Liver (tissue), 9 donors: ENCODE results near the gene PTGIS. TPM values are rescaled to one million over a fixed set of nuclear protein-coding genes. Genes with fewer than 3 reads are reported as not detected.

Source experiments
- DNase-seq: peaks from one replicate; pipeline ENCODE4 v3.0.0-alpha.2; 2017; ENCODE audit warnings: low spot score
- H3K27ac ChIP-seq, 2 donors: one replicate each; pipeline ENCODE4 v1.7.0; 2013; ENCODE audit warnings: inconsistent platforms in 2 of 2, low read length in 2 of 2, control low read depth in 1 of 2, low read depth in 1 of 2, mild to moderate bottlenecking in 1 of 2
- H3K27me3 ChIP-seq, 4 donors: one replicate each; pipeline versions ENCODE4 v1.6.1 to v1.7.0; 2013; ENCODE audit warnings: low read length in 3 of 4, inconsistent platforms in 1 of 4, mild to moderate bottlenecking in 1 of 4, moderate library complexity in 1 of 4; ENCODE audit not compliant: control insufficient read depth in 4 of 4, insufficient read depth in 4 of 4
- H3K36me3 ChIP-seq, 4 donors: one replicate each; pipeline versions ENCODE4 v1.6.1 to v1.7.0; 2013; ENCODE audit warnings: low read length in 3 of 4, mild to moderate bottlenecking in 3 of 4, low read depth in 1 of 4, moderate library complexity in 1 of 4; ENCODE audit not compliant: control insufficient read depth in 4 of 4, insufficient read depth in 3 of 4
- H3K4me1 ChIP-seq, 4 donors: one replicate each; pipeline versions ENCODE4 v1.6.1 to v1.7.0; 2013; ENCODE audit warnings: low read length in 3 of 4, mild to moderate bottlenecking in 3 of 4, moderate library complexity in 1 of 4; ENCODE audit not compliant: control insufficient read depth in 4 of 4, insufficient read depth in 4 of 4
- H3K4me3 ChIP-seq, 3 donors: one replicate each; pipeline versions ENCODE4 v1.6.1 to v1.7.0; 2013; ENCODE audit warnings: low read length in 3 of 3, control low read depth in 1 of 3, low read depth in 1 of 3, mild to moderate bottlenecking in 1 of 3
- H3K9ac ChIP-seq, 2 donors: one replicate each; pipeline ENCODE4 v1.7.0; 2013; ENCODE audit warnings: low read length in 2 of 2, mild to moderate bottlenecking in 2 of 2, moderate library complexity in 2 of 2, control low read depth in 1 of 2, low read depth in 1 of 2
- H3K9me3 ChIP-seq, 4 donors: one replicate each; pipeline versions ENCODE4 v1.6.1 to v1.7.0; 2013; ENCODE audit warnings: low read length in 3 of 4; ENCODE audit not compliant: control insufficient read depth in 4 of 4
- CTCF ChIP-seq: fragments of 150-350 bp; IDR thresholded peaks from 2 replicates; pipeline ENCODE4 v1.5.1; 2017; ENCODE audit warnings: improper control_type of control experiment, low read depth, low read length; ENCODE audit not compliant: missing input control
- EGR1 ChIP-seq, 2 donors: IDR thresholded peaks; 2 replicates each; pipeline ENCODE4 v1.6.1; 2016 to 2018; ENCODE audit warnings: antibody characterized with exemption in 2 of 2, low read depth in 2 of 2
- HNF4A ChIP-seq, 2 donors: conservative IDR thresholded peaks; 2 replicates each; pipeline ENCODE4 v1.6.1; 2016; ENCODE audit warnings: antibody characterized with exemption in 2 of 2, mild to moderate bottlenecking in 2 of 2
- HNF4G ChIP-seq: IDR thresholded peaks from 2 replicates; pipeline ENCODE4 v1.6.1; 2016; ENCODE audit warnings: antibody characterized with exemption
- RAD21 ChIP-seq, 2 donors: IDR thresholded peaks; 2 replicates each; pipeline ENCODE4 v1.6.1; 2016; ENCODE audit warnings: antibody characterized with exemption in 2 of 2, mild to moderate bottlenecking in 2 of 2
- SP1 ChIP-seq: IDR thresholded peaks from 2 replicates; pipeline ENCODE4 v1.6.1; 2018; ENCODE audit warnings: antibody characterized with exemption, mild to moderate bottlenecking
- TAF1 ChIP-seq: conservative IDR thresholded peaks from 2 replicates; pipeline ENCODE4 v1.6.1; 2016; ENCODE audit warnings: antibody characterized with exemption, mild to moderate bottlenecking
- WGBS: extraction: QIAGEN DNeasy Blood & Tissue Kit; methylation state at CpG from one replicate; pipeline ENCODE4 v1.1.7; 2013; 5-methylcytosine and 5-hydroxymethylcytosine counted together
- polyA plus RNA-seq, 2 donors: library from polyadenylated mRNA; stranded (reverse) in 1 of 2; unstranded in 1 of 2; fragments of 200-250 nt in 1 of 2; fragments of >200 nt in 1 of 2; fragmentation: Nextera tagmentation in 1 of 2; extraction: Ambion mirVana in 1 of 2; gene quantifications; one replicate each; pipeline versions ENCODE4 v1.2.1 to v1.2.3, GENCODE V29; 2013 to 2015
- total RNA-seq, 2 donors: library from RNA; depleted of rRNA; stranded (reverse); fragments of >200 nt; gene quantifications; one replicate each; pipeline ENCODE4 v1.2.3, GENCODE V29; 2014
- TF ChIP-seq, protein P1 (sequence below): IDR thresholded peaks from 2 replicates; pipeline ENCODE4 v1.6.1; 2016; ENCODE audit warnings: antibody characterized with exemption
- donor health status: healthy.
- donor health status: healthy.
- donor health status: healthy.
- donor health status: healthy.
- donor health status: healthy.

Gene PTGIS
- total and polyA plus RNA-seq, 4 donors, result 2.2 to 6.3 (median 3.8) TPM

GRCh38 chr20:49503176-49503575, 64.8 kb downstream of the PTGIS start (continued):
- no peak for TF ChIP-seq CTCF
- no peak for TF ChIP-seq HNF4A (conservative IDR thresholded peaks at IDR 0.05)
- TF ChIP-seq HNF4G, result no peak
- TF ChIP-seq SP1, result no peak

DNA sequence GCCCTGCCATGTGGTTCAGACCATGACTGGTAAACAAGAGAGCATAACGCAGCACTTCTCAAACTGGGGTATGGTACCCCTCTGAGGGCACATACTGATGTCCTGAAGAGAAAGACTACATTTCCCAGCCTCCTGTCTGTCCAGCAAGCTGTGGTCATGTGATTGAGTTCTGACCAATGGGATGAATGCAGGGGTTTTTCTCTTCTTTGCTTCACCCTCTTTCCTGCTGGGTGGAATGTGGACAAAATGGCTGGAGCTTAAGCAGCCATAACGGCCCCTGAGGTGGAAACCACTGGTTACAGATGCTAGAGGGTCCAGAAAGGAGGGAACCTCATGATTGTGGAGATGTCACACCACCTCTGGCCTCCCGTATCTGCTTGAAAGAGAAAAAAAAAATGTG, 66.0 kb downstream of the PTGIS start:
- 74% methylated on average over 3 of the region's 3 CpGs for WGBS
- Histone ChIP-seq H3K4me1 (no peaks in the 10 kb centered on the region), H3K36me3 (no peaks in the 10 kb centered on the region), H3K4me3 (no peak overlapping the region), H3K27ac (no peak overlapping the region), H3K9ac (no peak overlapping the region), H3K27me3 (peaks cover 0 to 3% (median 0%) of the 10 kb centered on the region in 4 donors), H3K9me3 (no peaks in the 10 kb centered on the region)
- TF ChIP-seq TAF1 (no peak), EGR1 (IDR thresholded peaks at IDR 0.05; ENCODE audit: low read depth in 2 of 2) (no peak), SP1 (no peak)
- no peak for DNase-seq

DNA sequence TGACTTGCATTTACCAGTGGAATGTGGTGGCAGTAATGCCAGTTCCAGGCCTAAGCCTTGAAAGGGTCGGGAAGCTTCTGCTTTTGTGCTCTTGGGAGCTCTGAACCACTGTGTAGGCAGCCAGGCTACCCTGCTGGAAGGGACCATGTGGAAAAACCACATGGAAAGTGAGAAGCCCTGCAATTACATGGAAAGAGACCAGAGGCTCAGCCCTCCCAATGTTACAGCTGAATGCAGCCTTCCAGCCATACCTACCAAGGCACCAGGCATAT, 70.6 kb downstream of the PTGIS start:
- Histone ChIP-seq H3K36me3 (no peaks in the 10 kb centered on the region), H3K9ac (no peak overlapping the region), H3K9me3 (no peaks in the 10 kb centered on the region), H3K27me3 (no peaks in the 10 kb centered on the region), H3K27ac (no peak overlapping the region), H3K4me1 (no peaks in the 10 kb centered on the region), H3K4me3 (no peak overlapping the region)
- no peak for TF ChIP-seq CTCF
- TF ChIP-seq, protein P1, sequence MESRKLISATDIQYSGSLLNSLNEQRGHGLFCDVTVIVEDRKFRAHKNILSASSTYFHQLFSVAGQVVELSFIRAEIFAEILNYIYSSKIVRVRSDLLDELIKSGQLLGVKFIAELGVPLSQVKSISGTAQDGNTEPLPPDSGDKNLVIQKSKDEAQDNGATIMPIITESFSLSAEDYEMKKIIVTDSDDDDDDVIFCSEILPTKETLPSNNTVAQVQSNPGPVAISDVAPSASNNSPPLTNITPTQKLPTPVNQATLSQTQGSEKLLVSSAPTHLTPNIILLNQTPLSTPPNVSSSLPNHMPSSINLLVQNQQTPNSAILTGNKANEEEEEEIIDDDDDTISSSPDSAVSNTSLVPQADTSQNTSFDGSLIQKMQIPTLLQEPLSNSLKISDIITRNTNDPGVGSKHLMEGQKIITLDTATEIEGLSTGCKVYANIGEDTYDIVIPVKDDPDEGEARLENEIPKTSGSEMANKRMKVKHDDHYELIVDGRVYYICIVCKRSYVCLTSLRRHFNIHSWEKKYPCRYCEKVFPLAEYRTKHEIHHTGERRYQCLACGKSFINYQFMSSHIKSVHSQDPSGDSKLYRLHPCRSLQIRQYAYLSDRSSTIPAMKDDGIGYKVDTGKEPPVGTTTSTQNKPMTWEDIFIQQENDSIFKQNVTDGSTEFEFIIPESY, result no peak
- 65% methylated on average over 1 of the region's 1 CpG for WGBS
- no peak for DNase-seq

DNA sequence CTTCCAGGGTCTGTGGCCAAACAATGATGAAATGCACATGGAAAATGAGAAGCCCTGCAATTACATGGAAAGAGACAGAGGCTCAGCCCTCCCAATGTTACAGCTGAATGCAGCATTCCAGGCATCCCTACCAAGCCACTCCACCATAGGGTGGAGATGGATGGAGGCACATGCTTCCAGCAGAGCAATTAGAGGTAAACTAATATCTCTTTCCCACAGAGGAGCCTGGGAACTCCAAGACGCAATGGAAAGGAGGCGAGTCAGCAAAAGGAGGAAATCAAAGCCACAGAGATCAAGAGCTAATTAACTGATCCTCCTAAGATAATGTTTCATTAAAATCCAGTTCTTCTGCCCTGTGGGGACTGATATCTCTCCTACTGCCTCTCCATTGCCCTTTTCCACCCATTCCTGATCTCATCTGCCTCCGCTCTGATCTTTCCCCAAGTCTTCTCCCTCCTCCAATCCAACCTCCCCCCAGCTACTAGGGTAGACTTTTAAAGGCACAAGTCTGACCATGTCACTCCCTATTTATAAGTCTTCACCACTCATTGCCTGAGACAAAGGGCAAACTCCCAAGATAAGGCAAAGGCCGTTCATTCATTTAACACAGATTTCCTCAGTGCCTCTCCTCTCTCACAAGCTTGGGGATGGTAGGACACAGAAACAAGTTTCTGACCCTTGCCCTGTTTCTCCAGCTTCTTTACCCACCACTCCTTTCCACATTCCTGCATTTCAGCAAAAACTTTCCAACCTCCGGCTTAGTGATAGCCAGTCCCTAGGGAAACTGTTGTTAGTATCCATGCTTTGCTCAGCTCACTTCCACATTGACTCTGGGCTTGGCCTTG, 71.2 kb downstream of the PTGIS start:
- Histone ChIP-seq H3K4me1 (no peaks in the 10 kb centered on the region), H3K27ac (no peak overlapping the region), H3K9me3 (no peaks in the 10 kb centered on the region), H3K9ac (no peak overlapping the region), H3K4me3 (no peak overlapping the region), H3K27me3 (no peaks in the 10 kb centered on the region), H3K36me3 (no peaks in the 10 kb centered on the region)
- DNase-seq, result no peak
- 82% methylated on average over 5 of the region's 5 CpGs for WGBS
- no peak for TF ChIP-seq RAD21 (IDR thresholded peaks at IDR 0.05)
